ENCODE results near the gene CHD1. TPM values are rescaled to one million over a fixed set of nuclear protein-coding genes. Genes with fewer than 3 reads are reported as not detected.

Gene CHD1
- total and polyA plus RNA-seq, 2 of the 4 experiments (the other 2 are of a cell fraction), result 12.3 to 33.7 TPM

- CTCF ChIA-PET, result interaction anchor here (0.5 to 1.5 kb wide), 2 partner anchors 105 to 159 kb away, joined by 3 to 4 read pairs; no protein-coding TSS in a partner anchor
- Histone ChIP-seq H2BK20ac (ENCODE audit: low read depth, low read length) (no peak overlapping the region), H3K4me3 (ENCODE audit: insufficient read depth, low read depth, low read length) (no peak overlapping the region), H3K4me2 (ENCODE audit: low read depth, low read length) (no peak overlapping the region), H3K36me3 (ENCODE audit: control insufficient read depth, insufficient read depth, low read length) (peaks cover 11% of the 10 kb centered on the region), H2AFZ (replicated peaks; ENCODE audit: low read length, poor library complexity) (no peak overlapping the region), H2AK5ac (ENCODE audit: low read depth, low read length) (no peak overlapping the region), H4K8ac (ENCODE audit: low read depth in 2 of 2, low read length in 2 of 2) (no peak overlapping the region), H4K91ac (ENCODE audit: insufficient read depth, low read depth, low read length) (no peak overlapping the region), H3K9me1 (ENCODE audit: insufficient read depth, low read length) (no peaks in the 10 kb centered on the region), H3K23ac (ENCODE audit: low read depth, low read length) (no peak overlapping the region), H2BK120ac (ENCODE audit: low read depth, low read length) (no peak overlapping the region), H3K9ac (ENCODE audit: low read depth, low read length) (no peak overlapping the region), H2BK5ac (ENCODE audit: low read depth, low read length, poor library complexity, severe bottlenecking) (peak overlapping the region; percentile 50), H4K20me1 (ENCODE audit: insufficient read depth, low read length) (no peaks in the 10 kb centered on the region; the same call in 1 of the 2 replicates), H3K56ac (ENCODE audit: extremely low read depth, insufficient read depth, low read length) (no peak overlapping the region), H3K79me1 (ENCODE audit: low read depth in 1 of 2, low read length in 2 of 2) (peaks cover 0 to 13% of the 10 kb centered on the region in 2 experiments; a peak in 3 of 4 replicates), H3K18ac (ENCODE audit: low read depth, low read length) (no peak overlapping the region), H3K4ac (ENCODE audit: low read depth, low read length) (no peak overlapping the region), H3K27ac (ENCODE audit: insufficient read depth, low read length) (no peak overlapping the region), H3K9me3 (ENCODE audit: control insufficient read depth, insufficient read depth, low read length) (no peaks in the 10 kb centered on the region), H3K27me3 (ENCODE audit: control insufficient read depth, insufficient read depth, low read length) (no peaks in the 10 kb centered on the region), H3K4me1 (ENCODE audit: control insufficient read depth, insufficient read depth, low read length) (peaks cover 2% of the 10 kb centered on the region), H2AK9ac (replicated peaks; ENCODE audit: low read depth, low read length, poor library complexity) (no peak overlapping the region), H4K5ac (ENCODE audit: low read depth, low read length) (no peak overlapping the region), H3K14ac (replicated peaks; ENCODE audit: low read depth, low read length) (no peak overlapping the region), H2BK15ac (ENCODE audit: low read depth, low read length) (no peak overlapping the region)
- in situ Hi-C loops (cut with MboI; ENCODE audit: low sequenced_read_pairs) (no loop called here), intact Hi-C loops (cut with micrococcal nuclease) (no loop called here), dilution Hi-C loops (cut with HindIII; ENCODE audit: low sequenced_read_pairs, unreplicated experiment) (no loop called here)
- peak; percentile 68 for DNase-seq
- no TSS peak for BruUV-seq (replicated peaks)
- peak; percentile 67; the same call in 1 of the 2 replicates for ATAC-seq (ENCODE audit: low read depth)
- POLR2A ChIA-PET (ENCODE audit: unreplicated experiment), result no interaction called here
- TF ChIP-seq NFE2L2 (IDR thresholded peaks at IDR 0.05; ENCODE audit: low read depth, low read length) (0 out of 2 replicates have a peak, but pooled peaks have one; percentile 7), POLR2A (IDR thresholded peaks at IDR 0.05; ENCODE audit: low read depth, low read length) (no peak), FOS (IDR thresholded peaks at IDR 0.05; ENCODE audit: low read depth, low read length) (peak; percentile 92), BHLHE40 (IDR thresholded peaks at IDR 0.05; ENCODE audit: low read depth, low read length) (peak; percentile 19; the same call in 1 of the 2 replicates), MAFK (IDR thresholded peaks at IDR 0.05; ENCODE audit: low read depth, low read length) (peak; percentile 62), CEBPB (IDR thresholded peaks at IDR 0.05; ENCODE audit: low read depth, low read length) (no peak)
- WGBS, 2 experiments (ENCODE audit: extremely low coverage in 2 of 2, insufficient read length in 1 of 2), result no CpG with 5 or more reads among the region's 1 CpG
These were observed 26.1 kb downstream of the CHD1 start for GRCh38 chr5:98902733-98903132.

All from IMR-90 (cell line).